Osteoblast (primary cell): Measurements from ENCODE around the gene CFHR4. TPM values are rescaled to one million over a fixed set of nuclear protein-coding genes. Genes with fewer than 3 reads are reported as not detected.
"Not testable (repeated sequence)": the region's sequence is repeated elsewhere in the genome, so short reads cannot be mapped to it uniquely, and the experiment has no call there.

Experiments
- DNase-seq: peaks from one replicate; pipeline ENCODE4 v3.0.0; 2011; ENCODE audit warnings: low spot score, mixed read lengths; ENCODE audit not compliant: insufficient read length; ENCODE audit errors: missing footprints
- H2AFZ ChIP-seq: 2 replicates; pipeline ENCODE4 v1.6.0; 2011; ENCODE audit warnings: mild to moderate bottlenecking, low read length
- H3K27ac ChIP-seq: 2 replicates; pipeline ENCODE4 v1.5.1; 2011; ENCODE audit warnings: mild to moderate bottlenecking, low read depth, low read length, moderate library complexity
- H3K27me3 ChIP-seq: 2 replicates; pipeline ENCODE4 v1.6.0; 2012; ENCODE audit warnings: mild to moderate bottlenecking, control low read depth, inconsistent platforms, low read length, moderate library complexity; ENCODE audit not compliant: insufficient read depth
- H3K36me3 ChIP-seq: 2 replicates; pipeline ENCODE4 v1.5.1; 2011; ENCODE audit warnings: mild to moderate bottlenecking, low read length, control low read depth, moderate library complexity; ENCODE audit not compliant: insufficient read depth
- H3K4me1 ChIP-seq: 2 replicates; pipeline ENCODE4 v1.5.1; 2011; ENCODE audit warnings: mild to moderate bottlenecking, low read length, control low read depth, moderate library complexity; ENCODE audit not compliant: insufficient read depth
- H3K4me2 ChIP-seq: 2 replicates; pipeline ENCODE4 v1.6.0; 2011; ENCODE audit warnings: mild to moderate bottlenecking, low read length; ENCODE audit not compliant: insufficient read depth
- H3K4me3 ChIP-seq: fragments of 200-600 bp; sonication (generic); 3 replicates; pipeline ENCODE4 v1.5.1; 2012; ENCODE audit warnings: mild to moderate bottlenecking, low read length, inconsistent platforms; ENCODE audit not compliant: insufficient read depth
- H3K79me2 ChIP-seq: 2 replicates; pipeline ENCODE4 v1.6.0; 2012; ENCODE audit warnings: mild to moderate bottlenecking, low read length, control low read depth, inconsistent platforms; ENCODE audit not compliant: insufficient read depth
- H3K9me3 ChIP-seq: 2 replicates; pipeline ENCODE4 v1.5.1; 2011; ENCODE audit warnings: low read depth, low read length, control low read depth
- H4K20me1 ChIP-seq: 2 replicates; pipeline ENCODE4 v1.6.0; 2012; ENCODE audit warnings: mild to moderate bottlenecking, low read length, control low read depth; ENCODE audit not compliant: insufficient read depth
- CTCF ChIP-seq: IDR thresholded peaks from 2 replicates; pipeline ENCODE4 v1.5.1; 2011; ENCODE audit warnings: mild to moderate bottlenecking, low read depth, low read length, moderate library complexity; ENCODE audit errors: extremely low read depth
- total RNA-seq: library from RNA; depleted of rRNA; stranded (reverse); fragments of >200 nt; gene quantifications from 2 replicates; pipeline ENCODE4 v1.2.3, GENCODE V29; 2012

The CFHR4 gene
- total RNA-seq, 1 donor, result not detected

- Histone ChIP-seq H3K4me2 (no peak overlapping the region), H3K9me3 (no peaks in the 10 kb centered on the region), H4K20me1 (no peaks in the 10 kb centered on the region), H3K36me3 (no peaks in the 10 kb centered on the region), H3K27me3 (no peaks in the 10 kb centered on the region), H3K79me2 (no peaks in the 10 kb centered on the region), H2AFZ (no peak overlapping the region), H3K4me3 (no peak overlapping the region), H3K27ac (no peak overlapping the region), H3K4me1 (no peaks in the 10 kb centered on the region)
- no peak for DNase-seq
- no peak for TF ChIP-seq CTCF
Measured at GRCh38 chr1:196910215-196910614, 22.4 kb downstream of the CFHR4 start.

GRCh38 chr1:196912283-196912682 is 24.4 kb downstream of the CFHR4 start:
- H3K79me2 ChIP-seq, H3K27me3 ChIP-seq, DNase-seq, H3K27ac ChIP-seq, H2AFZ ChIP-seq, H3K4me1 ChIP-seq, H3K9me3 ChIP-seq, H3K4me3 ChIP-seq, H4K20me1 ChIP-seq, H3K4me2 ChIP-seq, H3K36me3 ChIP-seq: not testable (repeated sequence)

GRCh38 chr1:196926839-196927238 is 39.0 kb downstream of the CFHR4 start:
- not testable (repeated sequence) for H3K27ac ChIP-seq, H3K79me2 ChIP-seq, H3K4me1 ChIP-seq, H3K9me3 ChIP-seq, H2AFZ ChIP-seq, H4K20me1 ChIP-seq, H3K4me3 ChIP-seq, H3K27me3 ChIP-seq, H3K36me3 ChIP-seq, H3K4me2 ChIP-seq
- DNase-seq, result peak; percentile 21

GRCh38 chr1:196932853-196933252 is 45.0 kb downstream of the CFHR4 start:
- H2AFZ ChIP-seq, H3K27me3 ChIP-seq, H3K4me3 ChIP-seq, H3K79me2 ChIP-seq, H4K20me1 ChIP-seq, H3K4me1 ChIP-seq, H3K4me2 ChIP-seq, DNase-seq, H3K36me3 ChIP-seq, H3K9me3 ChIP-seq, H3K27ac ChIP-seq: not testable (repeated sequence)

GRCh38 chr1:196933531-196934189 is 45.8 kb downstream of the CFHR4 start:
- H3K4me1 ChIP-seq, result no peaks in the 10 kb centered on the region
- no peak for DNase-seq
- TF ChIP-seq CTCF, result no peak
- no peaks in the 10 kb centered on the region for H4K20me1 ChIP-seq
- no peak overlapping the region for H3K4me2 ChIP-seq
- H3K79me2 ChIP-seq, result no peaks in the 10 kb centered on the region
- no peaks in the 10 kb centered on the region for H3K9me3 ChIP-seq
- no peaks in the 10 kb centered on the region for H3K36me3 ChIP-seq
- no peak overlapping the region for H2AFZ ChIP-seq
- H3K27me3 ChIP-seq, result no peaks in the 10 kb centered on the region
- no peak overlapping the region for H3K27ac ChIP-seq
- H3K4me3 ChIP-seq, result no peak overlapping the region

GRCh38 chr1:196941474-196941873 is 53.6 kb downstream of the CFHR4 start:
- H3K27ac ChIP-seq, DNase-seq, H3K27me3 ChIP-seq, H3K4me1 ChIP-seq, H3K79me2 ChIP-seq, H2AFZ ChIP-seq, H3K9me3 ChIP-seq, H3K4me2 ChIP-seq, H3K4me3 ChIP-seq, H4K20me1 ChIP-seq, H3K36me3 ChIP-seq: not testable (repeated sequence)

- H3K79me2 ChIP-seq, result not testable (repeated sequence)
Measured at GRCh38 chr1:196943568-196943967, 55.7 kb downstream of the CFHR4 start, which contains the start of gene CFHR2. TSS of gene CFHR2 (plus strand) at chr1:196943738. CDS start at chr1:196943881, 143 bp downstream.

More at GRCh38 chr1:196943568-196943967, 55.7 kb downstream of the CFHR4 start, which contains the start of gene CFHR2:
- not testable (repeated sequence) for H2AFZ ChIP-seq, H3K4me1 ChIP-seq, H3K36me3 ChIP-seq, H3K4me3 ChIP-seq, H3K9me3 ChIP-seq, H3K27ac ChIP-seq, H3K4me2 ChIP-seq, DNase-seq, H3K27me3 ChIP-seq, H4K20me1 ChIP-seq
